ENCODE results near the gene CHRNA4. TPM values are rescaled to one million over a fixed set of nuclear protein-coding genes. Genes with fewer than 3 reads are reported as not detected.

Gene CHRNA4
- total and polyA plus RNA-seq, 2 of the 13 experiments (the other 11 are each of a cell fraction or from before 2014, with no cell fraction given), result not detected

GRCh38 chr20:63406011-63406410 is 44.9 kb upstream of the CHRNA4 start (continued):
- no peak for TF ChIP-seq ZBTB40 (IDR thresholded peaks at IDR 0.05)
- no peak for TF ChIP-seq ZBTB40 (CRISPR knock-in tag; IDR thresholded peaks at IDR 0.05)
- no peak for TF ChIP-seq ARHGAP35 (CRISPR knock-in tag; IDR thresholded peaks at IDR 0.05; ENCODE audit: borderline replicate concordance)
- TF ChIP-seq ATF6 (CRISPR knock-in tag; conservative IDR thresholded peaks at IDR 0.05), result no peak
- TF ChIP-seq ZFAT (CRISPR knock-in tag; conservative IDR thresholded peaks at IDR 0.05), result no peak
- no peak for TF ChIP-seq ZBED4 (CRISPR knock-in tag; IDR thresholded peaks at IDR 0.05; ENCODE audit: borderline replicate concordance)
- TF ChIP-seq HMGA1 (CRISPR knock-in tag; conservative IDR thresholded peaks at IDR 0.05), result no peak
- no peak for TF ChIP-seq ZNF569 (CRISPR knock-in tag; IDR thresholded peaks at IDR 0.05; ENCODE audit: borderline replicate concordance)
- TF ChIP-seq ZNF816 (CRISPR knock-in tag; IDR thresholded peaks at IDR 0.05; ENCODE audit: borderline replicate concordance), result no peak
- TF ChIP-seq E2F2 (CRISPR knock-in tag; IDR thresholded peaks at IDR 0.05; ENCODE audit: borderline replicate concordance), result no peak
- TF ChIP-seq TCF7 (IDR thresholded peaks at IDR 0.05; ENCODE audit: low read depth), result no peak
